Thoracic aorta (tissue), 2 donors: ENCODE measurements around the gene LRP8. TPM values are rescaled to one million over a fixed set of nuclear protein-coding genes. Genes with fewer than 3 reads are reported as not detected.

Experiments used
- ATAC-seq: fragments of 150-250 bp; one replicate; pipeline ENCODE4 v1.8.0; 2017; ENCODE audit warnings: low read depth; ENCODE audit not compliant: insufficient number of reproducible peaks, low FRiP score
- DNase-seq: peaks from one replicate; pipeline ENCODE4 v3.0.0-alpha.2; 2020; ENCODE audit warnings: low spot score
- H3K27ac ChIP-seq, 2 donors: fragments of 200-600 bp; sonication (generic); 1 replicate in 1 of 2; 2 replicates in 1 of 2; pipeline ENCODE4 v1.5.1; 2016; ENCODE audit warnings: mild to moderate bottlenecking in 2 of 2, moderate library complexity in 2 of 2
- H3K27me3 ChIP-seq: fragments of 200-600 bp; sonication (generic); replicated peaks from 2 replicates; pipeline ENCODE4 v1.6.0; 2016; ENCODE audit warnings: mild to moderate bottlenecking; ENCODE audit not compliant: insufficient read depth
- H3K36me3 ChIP-seq: fragments of 200-600 bp; sonication (generic); one replicate; pipeline ENCODE4 v1.5.1; 2016
- H3K4me1 ChIP-seq, 2 donors: fragments of 200-600 bp; sonication (generic); 1 replicate in 1 of 2; 2 replicates in 1 of 2; pipeline versions ENCODE4 v1.5.1 to v1.6.0; 2016; ENCODE audit warnings: low read depth in 2 of 2, mild to moderate bottlenecking in 1 of 2; ENCODE audit not compliant: control insufficient read depth in 1 of 2
- H3K4me3 ChIP-seq: fragments of 200-600 bp; sonication (generic); 2 replicates; pipeline ENCODE4 v1.5.1; 2016; ENCODE audit warnings: mild to moderate bottlenecking
- H3K9me3 ChIP-seq: fragments of 200-600 bp; sonication (generic); 2 replicates; pipeline ENCODE4 v1.5.1; 2016
- total RNA-seq, 2 donors: library from RNA; depleted of rRNA; stranded (reverse); fragments of >200 nt; gene quantifications; one replicate each; pipeline versions ENCODE4 v1.1.0 to v1.2.3, GENCODE V29; 2016
- TF ChIP-seq, protein P1 (sequence below): fragments of 200-600 bp; sonication (generic); IDR thresholded peaks from one replicate; pipeline ENCODE4 v1.5.1; 2019; ENCODE audit warnings: antibody characterized with exemption

LRP8 gene
- total RNA-seq, 2 donors from 2014 or later: 14.1 to 24.1 TPM

DNA sequence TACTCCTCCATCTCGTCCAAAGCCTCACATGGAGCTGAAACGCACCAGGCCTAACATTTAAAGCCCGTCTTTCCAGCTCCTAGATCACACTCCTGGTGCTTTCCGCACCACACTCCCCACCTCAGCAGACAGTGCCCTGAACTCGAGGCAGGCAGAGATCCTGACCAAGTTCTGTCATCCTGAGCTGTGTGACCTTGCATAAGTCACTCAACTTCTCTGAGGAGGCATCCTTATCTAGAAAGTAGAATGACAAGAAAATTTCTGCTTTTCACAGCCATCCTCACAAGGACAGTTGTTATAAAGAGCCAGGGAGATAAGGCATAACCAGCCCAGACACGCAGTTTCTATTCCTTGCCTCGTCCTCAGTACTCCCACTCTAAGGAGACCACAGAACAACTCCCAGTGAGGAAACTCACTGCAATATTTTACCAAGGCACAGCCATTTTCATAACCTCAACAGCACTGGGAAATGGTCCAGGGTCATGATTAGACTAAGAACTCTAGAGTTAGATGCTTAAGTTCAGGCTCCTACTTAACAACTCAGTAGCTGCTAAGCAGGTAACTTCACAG, 3.1 kb downstream of the LRP8 start:
- no peaks in the 10 kb centered on the region for H3K36me3 ChIP-seq
- no peak overlapping the region for H3K4me3 ChIP-seq
- DNase-seq (no peak), ATAC-seq (no peak)
- H3K9me3 ChIP-seq: no peaks in the 10 kb centered on the region
- no peak overlapping the region for H3K27ac ChIP-seq
- TF ChIP-seq, protein P1, sequence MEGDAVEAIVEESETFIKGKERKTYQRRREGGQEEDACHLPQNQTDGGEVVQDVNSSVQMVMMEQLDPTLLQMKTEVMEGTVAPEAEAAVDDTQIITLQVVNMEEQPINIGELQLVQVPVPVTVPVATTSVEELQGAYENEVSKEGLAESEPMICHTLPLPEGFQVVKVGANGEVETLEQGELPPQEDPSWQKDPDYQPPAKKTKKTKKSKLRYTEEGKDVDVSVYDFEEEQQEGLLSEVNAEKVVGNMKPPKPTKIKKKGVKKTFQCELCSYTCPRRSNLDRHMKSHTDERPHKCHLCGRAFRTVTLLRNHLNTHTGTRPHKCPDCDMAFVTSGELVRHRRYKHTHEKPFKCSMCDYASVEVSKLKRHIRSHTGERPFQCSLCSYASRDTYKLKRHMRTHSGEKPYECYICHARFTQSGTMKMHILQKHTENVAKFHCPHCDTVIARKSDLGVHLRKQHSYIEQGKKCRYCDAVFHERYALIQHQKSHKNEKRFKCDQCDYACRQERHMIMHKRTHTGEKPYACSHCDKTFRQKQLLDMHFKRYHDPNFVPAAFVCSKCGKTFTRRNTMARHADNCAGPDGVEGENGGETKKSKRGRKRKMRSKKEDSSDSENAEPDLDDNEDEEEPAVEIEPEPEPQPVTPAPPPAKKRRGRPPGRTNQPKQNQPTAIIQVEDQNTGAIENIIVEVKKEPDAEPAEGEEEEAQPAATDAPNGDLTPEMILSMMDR: no peak
- no peaks in the 10 kb centered on the region for H3K27me3 ChIP-seq
- H3K4me1 ChIP-seq: peaks cover 7 to 19% of the 10 kb centered on the region in 2 donors

DNA sequence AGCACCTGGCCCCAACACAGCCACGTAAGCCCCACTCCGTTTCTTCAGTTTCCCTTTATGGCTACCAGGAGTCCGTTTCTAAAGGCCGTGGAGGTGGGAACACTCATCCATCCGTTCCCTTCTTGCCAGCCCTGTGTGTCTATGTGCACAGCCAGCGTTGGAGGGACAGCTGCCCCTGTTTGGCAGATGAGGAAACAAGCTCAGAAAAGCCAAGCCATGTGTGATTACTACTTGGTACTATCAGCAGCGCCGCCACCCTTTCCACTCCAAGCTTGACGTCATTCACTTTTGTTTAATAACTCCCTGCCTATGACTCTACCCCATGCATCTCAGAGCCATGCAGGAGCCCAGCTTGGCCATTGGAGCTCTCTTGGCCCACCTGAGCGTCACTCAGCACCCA, 3.5 kb downstream of the LRP8 start:
- ATAC-seq: no peak
- peaks cover 7 to 19% of the 10 kb centered on the region in 2 donors for H3K4me1 ChIP-seq
- no peaks in the 10 kb centered on the region for H3K27me3 ChIP-seq
- DNase-seq: no peak
- H3K9me3 ChIP-seq: no peaks in the 10 kb centered on the region
- H3K27ac ChIP-seq: no peak overlapping the region
- H3K36me3 ChIP-seq: no peaks in the 10 kb centered on the region
- TF ChIP-seq, protein P1: no peak
- no peak overlapping the region for H3K4me3 ChIP-seq

DNA sequence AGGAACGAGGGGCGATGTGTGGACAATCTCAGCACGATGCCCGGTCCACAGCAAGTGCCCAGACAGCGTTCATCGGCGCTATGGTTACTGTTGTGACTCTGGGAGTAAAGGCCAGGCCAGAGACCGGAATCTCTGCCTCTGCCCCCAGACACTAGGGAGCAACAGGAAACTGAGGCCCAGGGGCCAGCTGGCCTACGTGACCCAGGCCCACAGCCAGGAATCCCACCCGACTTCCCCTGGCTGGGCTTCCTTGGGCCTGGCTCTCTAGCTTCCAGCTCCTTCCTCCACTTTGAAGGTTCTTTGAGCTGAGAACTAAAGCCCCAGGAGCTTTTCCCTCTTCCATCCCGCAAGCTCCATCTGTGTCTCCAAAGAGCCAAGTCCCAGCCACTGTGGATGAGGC, 4.6 kb downstream of the LRP8 start:
- H3K27ac ChIP-seq: no peak overlapping the region
- H3K4me1 ChIP-seq: peaks cover 7 to 19% of the 10 kb centered on the region in 2 donors
- TF ChIP-seq, protein P1: no peak
- no peak for ATAC-seq
- no peaks in the 10 kb centered on the region for H3K36me3 ChIP-seq
- H3K9me3 ChIP-seq: no peaks in the 10 kb centered on the region
- no peak for DNase-seq
- no peak overlapping the region for H3K4me3 ChIP-seq
- H3K27me3 ChIP-seq: no peaks in the 10 kb centered on the region

DNA sequence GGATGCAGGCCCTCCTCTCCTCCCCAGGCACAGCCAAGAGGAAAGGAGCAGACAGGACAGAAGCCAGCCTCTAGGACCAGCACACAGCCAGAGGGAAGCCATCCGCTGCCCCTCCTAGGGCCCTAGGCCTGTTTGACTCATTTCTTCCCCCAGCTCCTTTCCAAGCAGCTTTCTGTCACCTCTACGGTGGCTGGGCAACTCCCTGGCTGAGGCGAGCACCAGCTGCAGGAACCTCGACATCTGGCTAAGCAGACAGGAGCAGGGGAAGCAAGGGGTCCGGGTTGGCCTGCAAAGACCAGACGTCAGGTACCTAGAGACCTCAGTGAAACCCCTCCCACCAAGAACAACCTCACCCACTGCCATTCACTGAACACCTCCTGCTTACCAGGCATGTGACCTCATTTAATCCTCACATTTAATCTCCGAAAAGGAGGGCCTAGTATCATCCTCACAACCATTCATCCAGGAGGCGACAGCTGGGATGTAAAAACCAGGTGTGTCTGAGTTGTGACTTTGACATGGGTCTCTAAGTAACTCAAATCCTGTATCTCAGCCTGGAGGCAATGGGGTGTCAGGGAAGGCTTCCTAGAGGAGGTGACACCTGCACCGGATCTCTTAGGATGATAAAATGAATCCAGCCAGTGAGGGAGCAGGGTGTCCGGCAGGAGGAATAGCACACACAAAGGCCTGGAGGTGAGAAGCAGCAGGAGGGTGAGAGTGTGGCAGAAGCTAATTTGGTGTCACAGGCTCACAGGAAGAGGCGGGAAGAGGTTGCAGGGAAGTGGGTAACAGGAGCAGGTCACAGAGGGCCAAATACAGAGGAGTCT, 5.9 kb downstream of the LRP8 start:
- ATAC-seq (no peak), DNase-seq (no peak)
- Histone ChIP-seq H3K27ac (no peak overlapping the region), H3K4me1 (peaks cover 7 to 14% of the 10 kb centered on the region in 2 donors), H3K9me3 (no peaks in the 10 kb centered on the region), H3K4me3 (no peak overlapping the region), H3K27me3 (no peaks in the 10 kb centered on the region), H3K36me3 (no peaks in the 10 kb centered on the region)
- TF ChIP-seq, protein P1: no peak

DNA sequence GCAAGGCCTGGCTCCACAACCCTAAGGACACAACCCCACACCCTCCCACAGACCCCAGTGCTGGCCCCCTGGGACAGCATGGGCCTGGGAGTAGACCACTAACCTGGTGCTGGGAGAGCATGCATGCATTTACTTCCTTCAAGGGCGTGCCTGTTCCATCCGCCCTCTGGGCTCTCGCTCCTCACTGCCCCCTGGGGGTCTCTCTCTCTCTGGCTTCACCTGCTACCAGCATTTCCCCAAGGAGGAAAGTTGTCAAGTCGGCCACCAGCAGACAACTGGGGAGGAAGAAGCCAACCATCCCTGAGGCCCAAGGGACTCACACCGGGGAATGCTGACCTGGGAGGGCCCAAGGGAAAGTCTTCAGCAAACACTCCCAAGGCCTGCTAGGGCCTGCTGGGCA, 6.5 kb downstream of the LRP8 start:
- peaks cover 7 to 9% of the 10 kb centered on the region in 2 donors for H3K4me1 ChIP-seq
- H3K9me3 ChIP-seq: no peaks in the 10 kb centered on the region
- H3K4me3 ChIP-seq: no peak overlapping the region
- no peak for ATAC-seq
- H3K27me3 ChIP-seq: no peaks in the 10 kb centered on the region
- DNase-seq: no peak
- H3K36me3 ChIP-seq: no peaks in the 10 kb centered on the region
- H3K27ac ChIP-seq: no peak overlapping the region
- TF ChIP-seq, protein P1: no peak
